Amygdala (tissue), 56 donors: ENCODE measurements around the gene ARSB.
"Not testable (repeated sequence)": the region's sequence is repeated elsewhere in the genome, so short reads cannot be mapped to it uniquely, and the experiment has no call there.

Experiments
- DNase-seq, 56 donors: peaks; one replicate each; lab custom pipeline; 2025; lab: John Stamatoyannopoulos, UW

The ARSB gene

GRCh38 chr5:78958672-78959445 lies 26.3 kb downstream of the ARSB start:
- DNase-seq: peak in 1 of 56 donors; percentile 15

GRCh38 chr5:78956901-78957300 lies 28.2 kb downstream of the ARSB start:
- no peak for DNase-seq

- DNase-seq: no peak
These were observed 31.9 kb downstream of the ARSB start for GRCh38 chr5:78953092-78953800.

DNA sequence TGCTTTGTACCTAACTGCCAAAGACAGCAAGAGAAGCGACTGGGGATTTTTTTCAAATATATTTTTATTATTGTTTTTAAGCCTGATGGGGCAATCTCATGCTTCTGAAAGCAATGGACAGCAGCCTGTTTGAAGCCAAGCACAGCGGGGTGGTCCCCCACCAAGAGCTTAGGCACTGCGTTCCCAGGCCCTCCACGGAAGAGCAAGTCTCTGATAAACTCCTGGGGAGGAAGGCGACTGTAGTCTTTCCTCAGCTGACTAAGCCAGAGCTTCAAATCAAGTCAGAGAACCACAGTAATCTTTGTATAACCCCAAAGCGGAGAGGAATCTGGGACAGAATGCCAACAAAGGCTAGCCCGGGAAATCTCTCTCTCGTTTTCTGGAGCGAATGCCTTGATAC lies 54.4 kb downstream of the ARSB start:
- no peak for DNase-seq

DNA sequence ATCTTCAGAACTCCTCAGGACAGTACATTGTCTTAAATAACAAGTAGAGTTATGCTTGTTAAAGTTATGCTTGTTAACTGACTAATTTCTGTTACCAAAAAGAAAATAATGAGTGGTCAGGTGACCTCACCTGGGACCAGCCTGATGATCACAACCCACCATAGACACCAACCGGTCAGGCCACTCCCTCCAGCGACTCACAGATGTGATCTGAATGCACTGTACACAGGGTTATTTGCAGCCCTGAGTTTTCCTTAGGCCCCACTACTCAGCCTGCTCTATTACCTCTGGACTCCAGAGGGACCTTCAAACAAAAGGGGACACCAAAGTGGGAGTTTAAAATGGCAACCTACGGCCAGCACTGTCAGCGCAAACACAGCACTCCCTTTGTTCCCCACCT lies 55.3 kb downstream of the ARSB start:
- no peak for DNase-seq

DNA sequence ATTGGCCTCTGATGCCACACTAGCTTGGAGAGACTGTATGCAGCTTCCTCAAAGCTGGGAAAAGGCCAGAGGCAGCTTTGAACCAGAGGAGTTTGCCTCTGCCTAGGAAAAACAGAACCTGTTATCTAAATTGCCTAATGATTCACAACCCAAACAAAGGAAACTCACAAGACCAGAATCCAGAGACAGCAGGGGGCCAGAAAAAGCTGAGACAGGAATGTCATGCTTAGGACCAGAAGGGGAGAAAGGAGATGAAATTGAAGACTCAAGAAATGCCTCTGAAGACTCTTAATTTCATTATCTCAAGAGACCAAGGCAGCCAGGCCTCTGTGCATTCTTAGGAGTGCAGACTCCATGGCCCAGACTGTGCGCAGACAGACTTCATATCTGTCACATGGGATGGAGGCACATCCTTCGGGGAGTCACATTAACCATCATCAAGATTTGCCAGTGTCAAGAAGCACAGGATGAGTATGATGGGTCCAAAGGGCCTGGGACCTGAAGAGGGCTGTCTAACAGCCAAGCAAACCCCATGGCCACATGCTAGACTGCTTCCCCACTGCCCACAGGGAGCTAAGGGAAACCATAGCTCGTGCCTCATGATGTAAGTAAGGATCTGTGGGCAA lies 57.3 kb downstream of the ARSB start:
- DNase-seq: no peak

DNA sequence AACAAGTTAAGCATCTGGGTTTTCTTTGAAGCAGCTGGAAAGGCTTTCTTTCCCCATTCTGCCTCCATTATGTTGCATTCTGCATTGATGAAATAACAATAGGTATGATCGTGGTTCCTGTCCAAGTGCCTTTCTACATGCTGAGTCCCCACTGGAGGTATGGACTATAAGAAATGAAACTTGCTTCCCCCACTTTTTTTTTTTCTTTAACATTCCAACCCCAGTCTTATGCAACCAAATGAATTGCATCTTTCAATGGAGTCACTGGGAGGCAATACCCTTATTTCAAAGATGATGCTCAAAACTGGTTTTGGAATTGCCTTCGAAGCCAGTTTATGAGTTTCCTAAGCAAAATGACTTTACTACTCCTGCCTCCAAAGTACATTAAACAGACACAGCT lies 58.9 kb downstream of the ARSB start:
- no peak for DNase-seq

DNA sequence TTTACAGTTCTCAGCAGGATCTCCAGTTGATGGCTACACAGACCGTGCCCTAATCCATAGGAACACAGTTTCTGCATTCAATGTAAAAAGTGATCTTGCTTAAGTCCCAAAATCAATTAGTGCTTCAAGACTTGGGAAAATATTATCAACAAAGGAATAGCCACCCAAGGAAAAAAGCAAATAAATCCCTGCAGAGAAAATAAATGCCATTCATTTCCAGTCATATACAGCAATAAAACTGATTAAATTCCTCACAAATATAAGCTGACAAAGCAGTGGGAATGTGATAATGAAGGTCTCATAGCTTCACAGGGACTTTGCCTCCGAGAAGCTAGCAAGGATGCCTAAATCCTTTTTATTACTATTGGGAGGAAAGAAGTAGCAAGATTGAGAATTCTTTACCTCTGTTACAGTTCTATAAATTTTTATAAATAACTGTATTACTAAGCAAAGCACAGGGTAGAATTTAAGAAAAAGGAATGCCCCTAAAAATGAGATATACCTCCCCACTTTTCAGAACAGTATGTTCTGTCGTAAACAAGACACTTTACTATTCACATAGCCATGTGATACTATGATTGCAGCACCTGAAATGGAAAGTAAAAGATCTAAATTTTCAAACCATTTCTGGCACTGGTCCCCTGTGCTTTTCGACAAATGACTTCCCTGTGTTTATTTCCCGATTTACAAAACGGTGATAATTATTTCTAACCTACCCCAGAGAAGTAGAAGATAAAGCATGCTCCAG lies 59.8 kb downstream of the ARSB start:
- no peak for DNase-seq

- DNase-seq: no peak
These were observed 61.5 kb downstream of the ARSB start for GRCh38 chr5:78923622-78923970.

DNA sequence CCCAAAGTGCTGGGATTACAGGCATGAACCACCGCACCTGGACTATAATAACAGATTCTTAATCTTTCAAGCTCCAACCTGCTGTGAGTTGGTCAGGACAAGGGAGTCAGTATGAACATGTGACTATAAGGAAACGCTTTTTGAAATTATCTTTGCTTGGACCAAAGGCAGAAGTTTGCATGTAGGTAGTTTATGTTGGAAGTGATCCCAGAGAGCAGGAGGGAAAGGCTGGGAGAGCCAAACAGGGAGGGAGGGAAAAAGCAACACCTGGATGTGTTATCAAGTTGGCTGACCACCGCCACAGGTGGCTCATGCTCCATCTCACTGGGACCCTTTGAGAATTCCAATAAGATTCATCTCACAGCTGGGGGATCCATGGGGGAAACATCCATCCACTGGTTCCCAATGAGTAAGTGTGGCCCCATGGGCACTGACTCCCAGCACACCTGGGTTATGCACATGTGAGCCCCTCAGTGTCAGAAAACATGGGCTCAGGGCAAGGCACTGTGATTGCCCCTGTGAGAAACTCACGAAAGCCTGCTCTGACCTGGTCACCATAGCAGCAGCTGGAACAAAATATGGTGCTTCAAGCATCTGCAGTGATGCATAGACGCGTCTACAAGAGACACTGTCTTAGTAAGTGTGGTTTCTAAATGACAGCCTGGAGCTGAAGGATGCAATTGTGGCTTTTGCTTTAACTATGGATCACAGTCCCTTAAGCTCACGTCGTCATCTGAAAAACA lies 62.1 kb downstream of the ARSB start:
- DNase-seq: no peak

DNA sequence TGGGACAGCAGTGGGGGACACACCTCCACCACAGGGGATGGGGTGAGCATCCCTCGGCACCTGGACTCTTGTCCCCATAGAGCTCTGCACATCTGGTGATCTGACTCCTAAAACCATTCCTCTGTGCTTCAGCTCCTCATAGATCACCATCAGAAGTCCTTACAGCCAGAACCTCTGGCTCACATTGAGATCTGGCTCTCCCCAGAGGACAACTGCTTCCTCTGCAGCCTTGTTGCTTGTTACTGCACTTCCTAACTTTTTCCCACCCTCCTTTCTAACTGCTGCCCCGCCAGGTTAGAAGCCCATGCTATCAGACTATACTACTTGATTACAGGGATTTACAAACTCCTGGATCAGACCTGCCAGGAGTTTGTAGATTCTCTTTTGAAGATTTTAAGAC lies 64.5 kb downstream of the ARSB start:
- peak in 7 of 56 donors; percentile 5 to 28 (median 10) for DNase-seq

- peak in 7 of 56 donors; percentile 8 to 45 (median 16) for DNase-seq
These were observed 65.3 kb downstream of the ARSB start for GRCh38 chr5:78919796-78920195.

- no peak for DNase-seq
These were observed 69.1 kb downstream of the ARSB start for GRCh38 chr5:78916044-78916443.

DNA sequence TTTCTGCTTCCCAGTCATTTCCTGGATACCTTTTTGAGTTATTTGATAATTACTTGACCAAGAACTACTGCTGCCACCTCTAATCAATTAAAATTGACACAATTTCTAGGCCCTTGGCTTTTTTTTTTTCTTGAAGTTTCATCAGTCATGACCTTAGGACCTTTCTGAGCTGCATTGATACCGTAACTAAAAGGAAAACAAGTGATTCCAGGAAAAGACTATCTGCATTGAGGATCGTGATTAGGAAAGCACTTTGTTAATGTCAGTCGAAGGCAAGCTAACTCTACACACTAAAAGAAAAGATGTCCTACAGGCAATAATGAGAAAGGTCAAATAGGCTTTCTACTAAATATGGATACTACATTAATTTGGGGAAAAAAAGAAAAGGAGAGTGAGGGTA lies 69.9 kb downstream of the ARSB start:
- DNase-seq: no peak

DNA sequence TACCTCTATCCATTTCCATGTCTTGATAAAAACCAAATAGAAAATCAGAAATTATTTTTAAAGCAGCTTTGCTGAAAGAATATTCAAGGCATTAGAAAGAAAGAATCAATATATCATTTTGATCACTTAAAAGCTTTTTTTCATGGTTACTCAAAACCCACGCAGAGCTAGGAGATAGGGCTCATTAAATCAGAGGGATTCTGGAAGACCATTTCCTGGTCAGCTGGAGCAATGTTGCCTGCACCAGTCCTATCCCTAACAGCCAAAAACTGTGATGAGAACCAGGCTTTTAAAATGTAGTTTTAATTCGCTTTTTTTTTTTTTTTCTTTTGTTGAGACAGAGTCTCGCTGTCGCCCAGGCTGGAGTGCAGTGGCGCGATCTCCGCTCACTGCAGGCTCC lies 72.3 kb downstream of the ARSB start:
- no peak for DNase-seq

GRCh38 chr5:78912085-78912771 lies 72.9 kb downstream of the ARSB start:
- DNase-seq: no peak

DNA sequence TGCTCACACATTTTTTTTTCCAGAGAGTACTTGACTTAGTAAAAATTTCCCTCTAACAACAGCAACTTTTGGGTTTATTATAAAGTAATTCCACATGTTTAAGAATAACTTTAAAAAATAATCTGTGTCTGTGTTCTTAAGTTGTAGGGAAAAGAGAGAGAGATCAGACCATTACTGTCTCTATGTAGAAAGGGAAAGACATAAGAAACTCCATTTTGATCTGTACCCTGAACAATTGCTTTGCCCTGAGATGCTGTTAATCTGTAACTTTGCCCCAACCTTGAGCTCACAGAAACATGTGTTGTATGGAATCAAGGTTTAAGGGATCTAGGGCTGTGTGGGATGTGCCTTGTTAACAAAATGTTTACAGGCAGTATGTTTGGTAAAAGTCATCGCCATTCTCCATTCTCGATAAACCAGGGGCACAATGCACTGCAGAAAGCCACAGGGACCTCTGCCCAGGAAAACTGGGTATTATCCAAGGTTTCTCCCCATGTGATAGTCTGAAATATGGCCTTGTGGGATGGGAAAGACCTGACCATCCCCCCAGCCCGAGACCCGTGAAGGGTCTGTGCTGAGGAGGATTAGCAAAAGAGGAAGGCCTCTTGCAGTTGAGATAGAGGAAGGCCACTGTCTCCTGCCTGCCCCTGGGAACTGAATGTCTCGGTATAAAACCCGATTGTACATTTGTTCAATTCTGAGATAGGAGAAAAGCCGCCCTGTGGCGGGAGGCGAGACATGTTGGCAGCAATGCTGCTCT lies 75.7 kb downstream of the ARSB start:
- not testable (repeated sequence) for DNase-seq

- peak in 25 of 56 donors; percentile 5 to 58 (median 24) for DNase-seq
These were observed 76.7 kb downstream of the ARSB start for GRCh38 chr5:78908173-78909061.
